OCI-LY7 (cell line): Measurements from ENCODE around the gene PACS2.

ENCODE experiments used
- CTCF ChIP-seq: fragments of 200-600 bp; sonication (generic); conservative IDR thresholded peaks from 2 replicates; pipeline ENCODE4 v1.5.1; 2014; ENCODE audit warnings: mild to moderate bottlenecking, antibody characterized with exemption, low read length, moderate library complexity, mixed read lengths
- EZH2phosphoT487 ChIP-seq: fragments of 200-600 bp; sonication (generic); IDR thresholded peaks from 2 replicates; pipeline ENCODE4 v1.6.1; 2018; ENCODE audit warnings: low read depth, borderline replicate concordance, mild to moderate bottlenecking, mixed run types, antibody characterized with exemption, low read length, moderate library complexity, mixed read lengths

- no peak for TF ChIP-seq CTCF
- TF ChIP-seq EZH2phosphoT487: no peak
These were observed 9.1 kb downstream of the PACS2 start for GRCh38 chr14:105323663-105324062.
